GM11168 (cell line): ENCODE data around the gene DKK3.

Source experiments
- in situ Hi-C: fragments of 300-500 bp; cut with MboI; formaldehyde crosslinking; loops from one replicate; pipeline ENCODE4 v1.12.0; 2022; ENCODE audit warnings: low sequenced_read_pairs; ENCODE audit not compliant: unreplicated experiment

DKK3 gene

GRCh38 chr11:12032968-12033367, 24.5 kb upstream of the DKK3 start:
- in situ Hi-C loops = no loop called here

GRCh38 chr11:12031856-12032544, 23.6 kb upstream of the DKK3 start:
- in situ Hi-C loops = no loop called here

- in situ Hi-C loops = no loop called here
Measured at GRCh38 chr11:12029738-12030363, 21.4 kb upstream of the DKK3 start.

- in situ Hi-C loops = no loop called here
Measured at GRCh38 chr11:12029119-12029518, 20.7 kb upstream of the DKK3 start.

GRCh38 chr11:12028303-12028702, 19.9 kb upstream of the DKK3 start:
- in situ Hi-C loops = no loop called here

- in situ Hi-C loops = no loop called here
Measured at GRCh38 chr11:12026331-12027211, 18.1 kb upstream of the DKK3 start.

GRCh38 chr11:12024254-12024926, 16.0 kb upstream of the DKK3 start:
- in situ Hi-C loops = no loop called here

GRCh38 chr11:12023015-12023414, 14.6 kb upstream of the DKK3 start:
- in situ Hi-C loops = no loop called here

- in situ Hi-C loops = no loop called here
Measured at GRCh38 chr11:12020546-12020945, 12.1 kb upstream of the DKK3 start.

- in situ Hi-C loops = no loop called here
Measured at GRCh38 chr11:12019866-12020416, 11.5 kb upstream of the DKK3 start.

GRCh38 chr11:12019337-12019736, 10.9 kb upstream of the DKK3 start:
- in situ Hi-C loops = no loop called here

GRCh38 chr11:12017865-12018453, 9.5 kb upstream of the DKK3 start:
- in situ Hi-C loops = no loop called here

- in situ Hi-C loops = no loop called here
Measured at GRCh38 chr11:12017243-12017678, 8.8 kb upstream of the DKK3 start.

- in situ Hi-C loops = no loop called here
Measured at GRCh38 chr11:12016246-12016645, 7.8 kb upstream of the DKK3 start.

GRCh38 chr11:12015486-12015885, 7.1 kb upstream of the DKK3 start:
- in situ Hi-C loops = no loop called here

GRCh38 chr11:12013781-12014180, 5.4 kb upstream of the DKK3 start:
- in situ Hi-C loops = no loop called here

- in situ Hi-C loops = no loop called here
Measured at GRCh38 chr11:12009617-12010321, 1.3 kb upstream of the DKK3 start.

GRCh38 chr11:12008790-12009616, 577 bp upstream of the DKK3 start:
- in situ Hi-C loops = no loop called here

- in situ Hi-C loops = no loop called here
Measured at GRCh38 chr11:12007230-12007593, 1.2 kb downstream of the DKK3 start.
